ENCODE measurements around the gene CHRNA10. TPM values are rescaled to one million over a fixed set of nuclear protein-coding genes. Genes with fewer than 3 reads are reported as not detected.

Gene CHRNA10
- 1 to 10 TPM in 11 of 12 donors, not detected in 1; 2.4 to 6.3 (median 3.8) TPM for polyA plus RNA-seq (ENCODE audit: insufficient read length in 12 of 12)
- long read RNA-seq, donor 1: 0 reads
- long read RNA-seq, donor 2: 0 reads
- long read RNA-seq, donor 3: 0 reads
- long read RNA-seq, donor 4: 0 reads
- long read RNA-seq, donor 5: 0 reads
- long read RNA-seq, donor 6: 0 reads
- long read RNA-seq, donor 7: 0 reads
- long read RNA-seq, donor 8: 0 reads
- long read RNA-seq, donor 9: 0 reads
- long read RNA-seq, donor 10: 0 reads
- long read RNA-seq, donor 11: 0 reads

GRCh38 chr11:3671334-3672254, at the start of gene CHRNA10:
Gene CHRNA10, minus strand, starts transcription at chr11:3671384. Its CDS starts 72 bp downstream, at chr11:3671312.
- no peak for DNase-seq

- no peak for DNase-seq
Measured at GRCh38 chr11:3712274-3712673, 41.1 kb upstream of the CHRNA10 start.

- no peak for DNase-seq
Measured at GRCh38 chr11:3710485-3711259, 39.5 kb upstream of the CHRNA10 start.

- no peak for DNase-seq
Measured at GRCh38 chr11:3709977-3710376, 38.8 kb upstream of the CHRNA10 start.

GRCh38 chr11:3707176-3707575, 36.0 kb upstream of the CHRNA10 start:
- no peak for DNase-seq

GRCh38 chr11:3703383-3703782, 32.2 kb upstream of the CHRNA10 start:
- no peak for DNase-seq

- DNase-seq: no peak
Measured at GRCh38 chr11:3700910-3701309, 29.7 kb upstream of the CHRNA10 start.

GRCh38 chr11:3700410-3700809, 29.2 kb upstream of the CHRNA10 start:
- DNase-seq: no peak

GRCh38 chr11:3686751-3687150, 15.6 kb upstream of the CHRNA10 start:
- DNase-seq: no peak

- DNase-seq: no peak
Measured at GRCh38 chr11:3685923-3686322, 14.7 kb upstream of the CHRNA10 start.

- no peak for DNase-seq
Measured at GRCh38 chr11:3684819-3685172, 13.6 kb upstream of the CHRNA10 start.

GRCh38 chr11:3684129-3684818, 13.1 kb upstream of the CHRNA10 start:
- no peak for DNase-seq

GRCh38 chr11:3683039-3683438, 11.9 kb upstream of the CHRNA10 start:
- no peak for DNase-seq

- no peak for DNase-seq
Measured at GRCh38 chr11:3679077-3679476, 7.9 kb upstream of the CHRNA10 start.

- no peak for DNase-seq
Measured at GRCh38 chr11:3675971-3676370, 4.8 kb upstream of the CHRNA10 start.

GRCh38 chr11:3674189-3674588, 3.0 kb upstream of the CHRNA10 start:
- no peak for DNase-seq

- DNase-seq: no peak
Measured at GRCh38 chr11:3669742-3670183, 1.4 kb downstream of the CHRNA10 start.

- no peak for DNase-seq
Measured at GRCh38 chr11:3669128-3669527, 2.1 kb downstream of the CHRNA10 start.

GRCh38 chr11:3667149-3668035, 3.8 kb downstream of the CHRNA10 start:
- no peak for DNase-seq

- no peak for DNase-seq
Measured at GRCh38 chr11:3666023-3666530, 5.1 kb downstream of the CHRNA10 start.

Measured in muscle of arm (tissue), 14 donors.